Stimulated activated CD4-positive, alpha-beta T cell treated with anti-CD3 and anti-CD28 coated beads, TNF-alpha, amount 100 ng/mL, for 1 hour (primary cell): Measurements from ENCODE around the gene ARHGAP8.

Source experiments
- DNase-seq, 3 donors: peaks; one replicate each; pipeline ENCODE4 v3.0.0-alpha.2; 2020; ENCODE audit warnings: low read depth in 3 of 3, low spot score in 1 of 3

ARHGAP8 gene

GRCh38 chr22:44752285-44753188 lies at the start of gene ARHGAP8:
ARHGAP8 (plus strand) TSS chr22:44752575; CDS start chr22:44786528, 33,953 bp downstream.
- no peak for DNase-seq

- DNase-seq, result no peak
Measured at GRCh38 chr22:44703255-44703870, 49.0 kb upstream of the ARHGAP8 start.

- no peak for DNase-seq
Measured at GRCh38 chr22:44704159-44705021, 48.0 kb upstream of the ARHGAP8 start.

GRCh38 chr22:44705022-44705297 lies 47.4 kb upstream of the ARHGAP8 start:
- no peak for DNase-seq

- DNase-seq, result no peak
Measured at GRCh38 chr22:44706488-44706887, 45.9 kb upstream of the ARHGAP8 start.

GRCh38 chr22:44707178-44707577 lies 45.2 kb upstream of the ARHGAP8 start:
- no peak for DNase-seq

- no peak for DNase-seq
Measured at GRCh38 chr22:44707752-44708151, 44.6 kb upstream of the ARHGAP8 start.

GRCh38 chr22:44709881-44710392 lies 42.4 kb upstream of the ARHGAP8 start:
- DNase-seq, result no peak

- DNase-seq, result no peak
Measured at GRCh38 chr22:44710474-44711240, 41.7 kb upstream of the ARHGAP8 start.

- no peak for DNase-seq
Measured at GRCh38 chr22:44711241-44711560, 41.2 kb upstream of the ARHGAP8 start.

- no peak for DNase-seq
Measured at GRCh38 chr22:44711690-44712555, 40.5 kb upstream of the ARHGAP8 start.

- DNase-seq, result no peak
Measured at GRCh38 chr22:44712962-44713361, 39.4 kb upstream of the ARHGAP8 start.

GRCh38 chr22:44714703-44715350 lies 37.5 kb upstream of the ARHGAP8 start:
- no peak for DNase-seq

GRCh38 chr22:44718418-44718817 lies 34.0 kb upstream of the ARHGAP8 start:
- DNase-seq, result no peak

GRCh38 chr22:44719586-44720368 lies 32.6 kb upstream of the ARHGAP8 start:
- DNase-seq, result no peak

GRCh38 chr22:44721213-44721612 lies 31.2 kb upstream of the ARHGAP8 start:
- DNase-seq, result no peak

- DNase-seq, result no peak
Measured at GRCh38 chr22:44722611-44723010, 29.8 kb upstream of the ARHGAP8 start.

GRCh38 chr22:44723801-44724200 lies 28.6 kb upstream of the ARHGAP8 start:
- DNase-seq, result no peak

- DNase-seq, result no peak
Measured at GRCh38 chr22:44724416-44724815, 28.0 kb upstream of the ARHGAP8 start.
